GM23338 (cell line): ENCODE data around the gene COL16A1. TPM values are rescaled to one million over a fixed set of nuclear protein-coding genes. Genes with fewer than 3 reads are reported as not detected.
"Not testable (repeated sequence)": the region's sequence is repeated elsewhere in the genome, so short reads cannot be mapped to it uniquely, and the experiment has no call there.

ENCODE experiments used
- ATAC-seq: fragments of 200-7000 bp; cut with Tn5 transposase; 3 replicates; pipeline ENCODE4 v1.9.1; 2020
- DNase-seq: peaks from one replicate; pipeline ENCODE4 v3.0.0-alpha.2; 2015; ENCODE audit warnings: low spot score
- H2AFZ ChIP-seq: fragments of 200-600 bp; sonication (generic); 2 replicates; pipeline ENCODE4 v1.8.0; 2016; ENCODE audit warnings: antibody characterized with exemption, mild to moderate bottlenecking, moderate library complexity
- H3F3A ChIP-seq: fragments of 200-600 bp; sonication (generic); replicated peaks from 2 replicates; pipeline ENCODE4 v1.8.0; 2017; ENCODE audit warnings: antibody characterized with exemption, mixed run types, low read depth
- H3K27ac ChIP-seq: fragments of 200-600 bp; sonication (generic); 2 replicates; pipeline ENCODE4 v1.6.1; 2016; ENCODE audit warnings: low read depth
- H3K27me3 ChIP-seq: fragments of 200-600 bp; sonication (generic); 2 replicates; pipeline ENCODE4 v1.8.0; 2016; ENCODE audit warnings: mild to moderate bottlenecking, mixed run types, moderate library complexity; ENCODE audit not compliant: insufficient read depth
- H3K36me3 ChIP-seq: fragments of 200-600 bp; sonication (generic); 2 replicates; pipeline ENCODE4 v1.8.0; 2016; ENCODE audit warnings: mild to moderate bottlenecking; ENCODE audit not compliant: insufficient read depth
- H3K4me1 ChIP-seq: fragments of 200-600 bp; sonication (generic); 2 replicates; pipeline ENCODE4 v1.8.0; 2016; ENCODE audit warnings: mild to moderate bottlenecking, moderate library complexity; ENCODE audit not compliant: insufficient read depth
- H3K4me2 ChIP-seq: fragments of 200-600 bp; sonication (generic); 2 replicates; pipeline ENCODE4 v1.7.1; 2017; ENCODE audit warnings: mixed run types
- H3K4me3 ChIP-seq: fragments of 200-600 bp; sonication (generic); 2 replicates; pipeline ENCODE4 v1.6.1; 2016; ENCODE audit warnings: mixed run types
- H3K79me2 ChIP-seq: fragments of 200-600 bp; sonication (generic); replicated peaks from 2 replicates; pipeline ENCODE4 v1.8.0; 2017; ENCODE audit warnings: mild to moderate bottlenecking; ENCODE audit not compliant: insufficient read depth
- H3K9me2 ChIP-seq: fragments of 200-600 bp; sonication (generic); 2 replicates; pipeline ENCODE4 v1.8.0; 2017; ENCODE audit not compliant: insufficient read depth
- H4K20me1 ChIP-seq: fragments of 200-600 bp; sonication (generic); replicated peaks from 2 replicates; pipeline ENCODE4 v1.8.0; 2017; ENCODE audit warnings: mild to moderate bottlenecking; ENCODE audit not compliant: insufficient read depth
- H3K27ac Mint-ChIP-seq: 2 replicates; pipeline ENCODE4 v1.8.0; 2020; ENCODE audit warnings: inconsistent platforms, mild to moderate bottlenecking, moderate library complexity, mixed read lengths
- H3K27me3 Mint-ChIP-seq: 3 replicates; pipeline ENCODE4 v1.8.0; 2022; ENCODE audit warnings: low read depth, mild to moderate bottlenecking, moderate library complexity, mixed read lengths, inconsistent platforms; ENCODE audit not compliant: insufficient read depth, poor library complexity
- H3K36me3 Mint-ChIP-seq: 3 replicates; pipeline ENCODE4 v1.8.0; 2021; ENCODE audit warnings: low read depth, mild to moderate bottlenecking, inconsistent platforms, moderate library complexity, mixed read lengths
- H3K4me1 Mint-ChIP-seq: 3 replicates; pipeline ENCODE4 v1.8.0; 2020; ENCODE audit warnings: mild to moderate bottlenecking, inconsistent platforms, mixed read lengths
- H3K4me3 Mint-ChIP-seq: 3 replicates; pipeline ENCODE4 v1.8.0; 2021; ENCODE audit warnings: moderate library complexity, mild to moderate bottlenecking, inconsistent platforms, mixed read lengths
- H3K9me3 Mint-ChIP-seq: 3 replicates; pipeline ENCODE4 v1.8.0; 2020; ENCODE audit warnings: moderate library complexity, mild to moderate bottlenecking, inconsistent platforms, mixed read lengths
- ETS1 ChIP-seq: IDR thresholded peaks from 2 replicates; pipeline ENCODE4 v1.6.1; 2016; ENCODE audit warnings: antibody characterized with exemption
- JUNB ChIP-seq: IDR thresholded peaks from one replicate; pipeline ENCODE4 v1.6.1; 2016; ENCODE audit warnings: antibody characterized with exemption; ENCODE audit not compliant: unreplicated experiment
- STAT1 ChIP-seq: IDR thresholded peaks from one replicate; pipeline ENCODE4 v1.6.1; 2016; ENCODE audit warnings: antibody characterized with exemption; ENCODE audit not compliant: unreplicated experiment
- ZNF114 ChIP-seq: fragments of 250-450 bp; sonication (Bioruptor Pico); IDR thresholded peaks from 2 replicates; pipeline ENCODE4 v1.5.0; 2020; ENCODE audit warnings: mild to moderate bottlenecking, moderate library complexity
- ZNF331 ChIP-seq: fragments of 250-450 bp; sonication (Bioruptor Pico); IDR thresholded peaks from 2 replicates; pipeline ENCODE4 v1.5.0; 2020; ENCODE audit warnings: low read depth, mild to moderate bottlenecking, moderate library complexity
- polyA plus RNA-seq: library from polyadenylated mRNA; unstranded; fragments of >200 nt; fragmentation: Nextera tagmentation; extraction: Ambion mirVana; gene quantifications from 2 replicates; pipeline ENCODE4 v1.2.1, GENCODE V29; 2016
- total RNA-seq: library from RNA; depleted of rRNA; stranded (reverse); fragments of >200 nt; shearing (Covaris generic); gene quantifications from 2 replicates; pipeline ENCODE4 v1.2.3, GENCODE V29; 2014
- TF ChIP-seq, protein P1 (sequence below), 2 experiments: fragments of 200-600 bp in 1 of 2; sonication (generic) in 1 of 2; conservative IDR thresholded peaks; 2 replicates each; pipeline versions ENCODE4 v1.5.1 to v1.6.1; 2016 to 2017; ENCODE audit warnings: antibody characterized with exemption in 2 of 2, low read depth in 2 of 2, mild to moderate bottlenecking in 2 of 2, moderate library complexity in 1 of 2

The COL16A1 gene
- total and polyA plus RNA-seq, 2 experiments from 2014 or later, result 4.2 to 13.2 TPM

GRCh38 chr1:31708324-31708723 is 4.5 kb upstream of the COL16A1 start:
- ATAC-seq (no peak), DNase-seq (no peak)
- H3K27ac Mint-ChIP-seq, result no peak overlapping the region
- no peaks in the 10 kb centered on the region for H3K9me2 ChIP-seq
- H3K4me1 Mint-ChIP-seq, result peaks cover 49% of the 10 kb centered on the region
- no peaks in the 10 kb centered on the region for H3K9me3 Mint-ChIP-seq
- peaks cover 30% of the 10 kb centered on the region for H3K4me1 ChIP-seq
- H3K4me2 ChIP-seq, result no peak overlapping the region
- no peaks in the 10 kb centered on the region for H3K79me2 ChIP-seq
- no peak overlapping the region for H2AFZ ChIP-seq
- no peaks in the 10 kb centered on the region for H3K27me3 ChIP-seq
- no peaks in the 10 kb centered on the region for H3K36me3 ChIP-seq
- no peaks in the 10 kb centered on the region for H3K36me3 Mint-ChIP-seq
- no peak overlapping the region for H3K4me3 ChIP-seq
- TF ChIP-seq, protein P1, sequence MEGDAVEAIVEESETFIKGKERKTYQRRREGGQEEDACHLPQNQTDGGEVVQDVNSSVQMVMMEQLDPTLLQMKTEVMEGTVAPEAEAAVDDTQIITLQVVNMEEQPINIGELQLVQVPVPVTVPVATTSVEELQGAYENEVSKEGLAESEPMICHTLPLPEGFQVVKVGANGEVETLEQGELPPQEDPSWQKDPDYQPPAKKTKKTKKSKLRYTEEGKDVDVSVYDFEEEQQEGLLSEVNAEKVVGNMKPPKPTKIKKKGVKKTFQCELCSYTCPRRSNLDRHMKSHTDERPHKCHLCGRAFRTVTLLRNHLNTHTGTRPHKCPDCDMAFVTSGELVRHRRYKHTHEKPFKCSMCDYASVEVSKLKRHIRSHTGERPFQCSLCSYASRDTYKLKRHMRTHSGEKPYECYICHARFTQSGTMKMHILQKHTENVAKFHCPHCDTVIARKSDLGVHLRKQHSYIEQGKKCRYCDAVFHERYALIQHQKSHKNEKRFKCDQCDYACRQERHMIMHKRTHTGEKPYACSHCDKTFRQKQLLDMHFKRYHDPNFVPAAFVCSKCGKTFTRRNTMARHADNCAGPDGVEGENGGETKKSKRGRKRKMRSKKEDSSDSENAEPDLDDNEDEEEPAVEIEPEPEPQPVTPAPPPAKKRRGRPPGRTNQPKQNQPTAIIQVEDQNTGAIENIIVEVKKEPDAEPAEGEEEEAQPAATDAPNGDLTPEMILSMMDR (conservative IDR thresholded peaks at IDR 0.05; ENCODE audit: low read depth in 2 of 2), result no peak
- TF ChIP-seq ZNF331 (CRISPR knock-in tag) (no peak), ZNF114 (CRISPR knock-in tag) (no peak), ETS1 (no peak), STAT1 (no peak)
- H3K27ac ChIP-seq, result no peak overlapping the region
- H3K4me3 Mint-ChIP-seq, result no peak overlapping the region
- H3F3A ChIP-seq, result peaks cover 12% of the 10 kb centered on the region; the same call in 1 of the 2 replicates
- no peaks in the 10 kb centered on the region for H4K20me1 ChIP-seq
- H3K27me3 Mint-ChIP-seq, result peaks cover 27% of the 10 kb centered on the region

GRCh38 chr1:31707711-31708110 is 3.9 kb upstream of the COL16A1 start:
- Histone ChIP-seq H3K4me2 (no peak overlapping the region), H3K4me1 (peaks cover 28% of the 10 kb centered on the region), H3F3A (peaks cover 12% of the 10 kb centered on the region; the same call in 1 of the 2 replicates), H3K79me2 (no peaks in the 10 kb centered on the region), H3K27ac (no peak overlapping the region), H3K9me2 (no peaks in the 10 kb centered on the region), H3K27me3 (no peaks in the 10 kb centered on the region), H3K36me3 (no peaks in the 10 kb centered on the region), H3K4me3 (no peak overlapping the region), H4K20me1 (no peaks in the 10 kb centered on the region), H2AFZ (no peak overlapping the region)
- DNase-seq (peak; percentile 23), ATAC-seq (no peak)
- no peak overlapping the region for H3K27ac Mint-ChIP-seq
- no peaks in the 10 kb centered on the region for H3K9me3 Mint-ChIP-seq
- peaks cover 47% of the 10 kb centered on the region for H3K4me1 Mint-ChIP-seq
- H3K27me3 Mint-ChIP-seq, result peaks cover 29% of the 10 kb centered on the region
- no peaks in the 10 kb centered on the region for H3K36me3 Mint-ChIP-seq
- TF ChIP-seq JUNB, result no peak
- TF ChIP-seq, protein P1 (conservative IDR thresholded peaks at IDR 0.05; ENCODE audit: low read depth in 2 of 2), result peak; percentile 12 to 40; a peak in 2 of 4 replicates
- H3K4me3 Mint-ChIP-seq, result no peak overlapping the region; the same call in 2 of the 3 replicates

GRCh38 chr1:31707059-31707600 is 3.3 kb upstream of the COL16A1 start:
- H3K27ac ChIP-seq, H3K27me3 ChIP-seq, H3K4me3 Mint-ChIP-seq, H3K36me3 ChIP-seq, H3K79me2 ChIP-seq, H3K36me3 Mint-ChIP-seq, H2AFZ ChIP-seq, H3K4me2 ChIP-seq, DNase-seq, H3K9me2 ChIP-seq, ATAC-seq, H3K9me3 Mint-ChIP-seq, H3K4me3 ChIP-seq, H4K20me1 ChIP-seq: not testable (repeated sequence)
- peaks cover 12% of the 10 kb centered on the region; the same call in 1 of the 2 replicates for H3F3A ChIP-seq
- H3K4me1 Mint-ChIP-seq, result peaks cover 41% of the 10 kb centered on the region
- peaks cover 23% of the 10 kb centered on the region for H3K4me1 ChIP-seq
- H3K27me3 Mint-ChIP-seq, result peaks cover 26% of the 10 kb centered on the region
- H3K27ac Mint-ChIP-seq, result peak overlapping the region; percentile 38; the same call in 1 of the 2 replicates
